GM18498 (cell line): ENCODE measurements around the gene CXCL1.
"Not testable (repeated sequence)": the region's sequence is repeated elsewhere in the genome, so short reads cannot be mapped to it uniquely, and the experiment has no call there.

Experiments used
- ATAC-seq: cut with Tn5 transposase; IDR thresholded peaks from one replicate; pipeline ENCODE4 v1.9.1; 2021; ENCODE audit warnings: mild to moderate bottlenecking, moderate library complexity; ENCODE audit not compliant: unreplicated experiment

Gene CXCL1

DNA sequence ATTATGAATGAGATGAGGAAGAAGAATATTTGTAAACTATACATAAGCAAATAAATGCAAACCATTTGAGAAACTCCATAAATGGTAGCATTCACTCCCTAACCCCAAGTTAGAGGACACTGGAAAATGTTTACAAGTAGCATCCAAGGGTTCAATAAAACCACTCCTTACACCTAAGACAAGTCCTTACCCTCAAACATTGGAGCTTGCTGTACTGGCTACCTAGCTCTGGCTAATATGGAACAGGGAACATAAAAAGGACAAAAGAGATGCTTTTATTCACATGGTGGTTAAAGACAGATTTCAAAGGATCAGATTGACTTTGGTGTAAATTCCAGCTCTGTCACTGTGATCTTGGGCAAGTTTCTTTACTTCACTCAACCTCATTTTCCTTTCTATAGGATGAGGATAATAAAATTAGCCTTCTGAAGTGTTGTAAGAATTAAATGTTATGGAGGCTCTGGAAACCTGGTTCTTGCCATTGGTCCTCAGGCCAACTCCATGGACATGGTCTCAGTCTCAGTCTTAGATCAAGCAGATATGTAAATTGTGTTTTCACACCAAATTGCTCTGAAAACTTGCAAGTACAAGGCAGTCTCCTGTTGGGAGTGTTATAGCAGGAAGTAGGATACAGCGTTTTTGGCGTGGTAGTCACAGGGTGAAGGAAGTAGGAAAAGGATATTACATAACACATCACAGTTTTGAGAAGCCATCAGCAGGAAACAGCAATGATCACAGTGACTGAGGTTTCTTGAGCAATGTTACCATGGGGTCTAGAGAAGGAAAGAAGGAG lies 3.3 kb downstream of the CXCL1 start:
- no peak for ATAC-seq

GRCh38 chr4:73874386-73874785 lies 5.2 kb downstream of the CXCL1 start:
- no peak for ATAC-seq

DNA sequence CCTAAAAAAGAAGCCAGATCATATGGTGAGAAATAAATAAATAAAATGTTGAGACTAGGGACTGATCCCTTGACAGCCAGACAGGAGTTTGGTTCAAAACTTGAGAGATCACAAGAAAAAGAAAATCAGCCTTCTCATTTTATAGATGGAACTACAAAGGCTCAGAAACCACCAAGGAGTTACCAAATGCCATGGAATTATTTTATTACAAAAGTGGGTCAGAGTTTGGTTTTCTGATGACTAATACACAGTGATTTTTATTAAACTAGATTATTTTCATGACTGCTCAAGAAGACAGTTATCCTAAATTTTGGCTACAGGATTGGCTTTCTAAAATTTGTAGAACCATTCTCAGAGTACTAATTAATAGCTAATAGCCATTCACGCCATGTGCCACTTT lies 6.2 kb downstream of the CXCL1 start:
- no peak for ATAC-seq

DNA sequence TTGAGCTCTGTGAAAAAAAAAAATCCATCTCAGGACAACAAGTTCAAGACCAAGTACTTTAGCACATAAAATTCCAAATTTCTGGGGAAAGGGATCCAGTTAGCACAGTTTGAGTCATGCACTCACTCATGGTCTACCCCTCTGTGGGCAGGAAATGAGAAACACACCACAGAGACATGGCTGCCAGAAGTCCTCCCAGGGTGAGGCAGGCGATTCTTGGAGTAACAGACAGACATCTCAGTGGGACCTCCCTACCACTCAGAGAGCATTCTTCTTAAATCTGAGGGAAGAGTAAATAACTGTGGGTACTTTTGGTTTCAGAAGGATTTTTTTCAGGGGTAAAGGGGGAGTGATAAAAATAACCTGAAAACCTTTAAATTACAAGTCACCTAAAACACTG lies 14.1 kb downstream of the CXCL1 start:
- ATAC-seq = peak; percentile 60

- ATAC-seq = no peak
These were observed 16.5 kb downstream of the CXCL1 start for GRCh38 chr4:73885574-73886267.

DNA sequence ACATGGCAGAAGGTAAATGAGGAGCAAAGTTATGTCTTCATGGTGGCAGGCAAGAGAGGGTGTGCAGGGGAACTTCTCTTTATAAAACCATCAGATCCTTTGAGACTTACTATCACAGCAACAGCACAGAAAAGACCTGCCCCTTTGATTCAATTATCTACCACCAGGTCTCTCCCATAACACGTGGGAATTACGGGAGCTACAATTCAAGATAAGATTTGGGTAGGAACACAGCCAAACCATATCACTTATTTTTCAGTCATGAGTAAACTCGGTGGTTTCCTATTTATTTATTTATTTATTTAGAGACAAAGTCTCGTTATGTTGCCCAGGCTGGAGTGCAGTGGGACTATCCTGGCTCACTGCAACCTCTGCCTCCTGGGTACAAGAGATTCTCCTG lies 22.1 kb downstream of the CXCL1 start:
- no peak for ATAC-seq

DNA sequence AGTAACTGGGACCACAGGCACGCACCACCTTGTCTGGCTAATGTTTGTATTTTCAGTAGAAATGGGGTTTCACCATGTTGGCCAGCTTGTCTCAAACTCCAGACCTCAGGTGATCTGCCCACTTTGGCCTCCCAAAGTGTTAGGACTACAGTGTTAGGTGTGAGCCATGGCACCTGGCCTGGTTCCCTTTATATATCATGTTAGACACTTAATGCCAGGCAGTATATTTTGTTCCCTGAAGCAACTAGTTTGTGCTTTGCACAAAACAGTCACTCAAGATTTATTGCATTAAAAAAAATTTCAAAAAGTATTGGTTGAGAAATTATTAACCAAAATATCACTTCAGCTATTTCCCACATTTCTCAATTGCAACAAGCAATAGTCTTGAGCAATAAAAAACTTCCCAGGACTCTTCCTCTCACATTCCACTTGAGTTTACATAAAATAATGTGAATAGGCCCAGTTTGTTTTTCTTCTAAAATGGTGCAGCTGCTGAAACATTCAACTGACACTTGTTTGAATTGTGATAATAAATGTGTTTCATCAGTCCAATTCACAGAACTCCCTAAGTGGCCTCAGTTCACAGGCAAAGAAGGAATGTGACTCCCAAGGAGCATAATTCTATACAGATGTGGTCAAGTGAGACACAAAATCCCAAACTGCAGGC lies 22.7 kb downstream of the CXCL1 start:
- no peak for ATAC-seq

DNA sequence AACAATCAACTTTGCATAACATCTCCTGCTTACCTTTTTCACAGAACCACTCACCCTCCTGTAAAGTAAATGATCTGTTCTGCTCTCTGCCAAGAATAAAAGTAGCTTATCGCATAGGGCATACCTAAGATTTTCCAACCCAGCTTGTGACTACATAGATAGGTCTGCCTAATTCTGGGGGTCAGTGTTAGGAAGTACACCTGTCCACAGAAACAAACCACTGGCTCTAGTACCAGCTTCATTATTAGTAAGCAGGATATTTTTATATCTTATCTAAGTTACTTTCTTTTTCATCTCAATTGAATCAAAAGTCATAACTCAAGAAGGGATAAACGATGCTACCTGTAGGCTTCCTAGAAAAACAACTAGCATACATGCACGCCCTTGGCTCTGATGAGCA lies 23.8 kb downstream of the CXCL1 start:
- ATAC-seq = no peak

DNA sequence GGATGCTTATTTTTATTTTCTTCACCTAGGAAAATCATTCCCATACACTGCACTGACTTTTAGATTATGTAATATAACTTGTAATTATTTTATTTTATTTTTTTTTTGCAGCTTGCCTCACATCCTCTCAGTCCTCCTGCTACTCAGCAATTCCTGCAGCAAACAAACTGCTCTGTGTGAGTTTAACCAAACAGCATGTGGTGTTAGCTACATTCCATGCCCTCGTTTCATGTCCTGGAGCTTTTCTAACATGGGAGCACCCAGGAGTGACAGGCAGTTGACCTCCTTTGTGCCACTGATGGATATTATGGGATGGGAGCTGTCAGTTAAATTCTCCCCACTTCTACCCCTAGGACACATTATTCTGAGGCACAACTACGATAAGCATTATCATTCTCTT lies 24.8 kb downstream of the CXCL1 start:
- no peak for ATAC-seq

GRCh38 chr4:73895201-73896175 lies 26.3 kb downstream of the CXCL1 start:
- ATAC-seq = no peak

DNA sequence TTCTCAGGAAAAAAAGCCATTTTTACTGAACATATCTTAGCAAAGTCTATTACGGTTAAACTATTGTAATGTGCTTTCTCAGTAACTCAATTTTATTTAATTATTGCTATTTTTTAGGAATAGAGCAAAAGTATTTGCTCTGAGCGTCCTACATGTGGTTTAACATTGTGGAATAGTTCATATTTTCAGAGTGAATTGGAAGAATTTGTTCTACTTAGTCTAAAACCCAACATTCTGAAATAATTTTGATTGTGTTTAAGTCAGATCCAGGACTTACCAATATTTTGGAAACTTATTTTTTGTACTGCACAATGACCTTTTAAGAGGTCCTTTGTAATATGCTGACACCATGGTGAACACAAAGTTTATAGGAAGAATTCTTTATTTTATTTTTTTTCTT lies 27.2 kb downstream of the CXCL1 start:
- no peak for ATAC-seq

DNA sequence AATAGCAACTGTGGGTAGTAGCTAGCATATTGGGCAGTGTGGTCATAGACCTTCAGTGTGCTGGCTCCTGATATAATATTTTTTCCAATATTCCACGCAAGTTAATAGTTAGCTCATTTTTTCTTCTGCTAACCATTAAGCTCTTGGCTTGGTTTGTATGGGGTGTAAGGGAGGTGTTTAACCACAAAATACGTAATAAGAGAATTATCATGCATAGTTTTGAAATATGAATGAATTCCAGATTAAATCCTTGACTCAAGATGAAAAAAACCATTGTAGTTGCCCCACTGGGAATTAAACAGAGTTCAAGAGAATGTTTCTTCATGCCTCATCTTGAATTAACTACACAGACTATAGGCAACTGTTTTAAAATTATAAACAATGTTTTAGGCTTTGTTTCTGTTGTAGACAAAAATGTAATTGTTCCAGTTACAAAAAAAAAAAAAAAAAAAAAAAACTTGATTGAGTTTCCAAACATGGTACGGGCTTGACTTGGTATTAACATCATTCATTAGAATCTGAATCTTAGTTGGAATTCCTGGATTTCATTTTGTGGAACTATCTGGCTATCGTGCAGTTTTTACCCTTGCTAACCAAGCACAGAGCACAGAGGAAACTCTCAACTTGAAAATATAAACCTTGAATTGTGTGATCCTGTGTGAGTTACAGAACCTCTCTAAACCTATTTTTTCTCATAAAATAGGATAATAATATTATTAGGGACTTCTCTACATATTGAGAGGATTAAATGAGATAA lies 28.4 kb downstream of the CXCL1 start:
- ATAC-seq = no peak

DNA sequence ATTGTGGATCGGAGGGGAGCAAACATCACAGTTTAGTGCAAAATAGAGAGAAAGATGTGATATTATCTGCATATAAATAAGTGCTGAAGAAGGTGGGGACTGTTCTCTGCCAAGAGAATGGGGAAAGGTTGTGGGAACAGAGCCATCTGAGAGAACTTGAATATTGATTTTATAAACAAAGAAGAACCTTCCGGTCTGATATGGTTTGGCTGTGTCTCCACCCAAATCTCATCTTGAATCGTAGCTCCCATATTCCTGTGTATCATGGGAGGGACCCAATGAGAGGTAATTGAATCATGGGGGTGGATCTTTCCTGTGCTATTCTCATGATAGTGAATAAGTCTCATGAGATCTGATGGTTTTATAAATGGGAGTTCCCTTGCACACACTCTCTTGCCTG lies 30.1 kb downstream of the CXCL1 start:
- ATAC-seq = not testable (repeated sequence)

- ATAC-seq = no peak
These were observed 31.8 kb downstream of the CXCL1 start for GRCh38 chr4:73901031-73901430.

DNA sequence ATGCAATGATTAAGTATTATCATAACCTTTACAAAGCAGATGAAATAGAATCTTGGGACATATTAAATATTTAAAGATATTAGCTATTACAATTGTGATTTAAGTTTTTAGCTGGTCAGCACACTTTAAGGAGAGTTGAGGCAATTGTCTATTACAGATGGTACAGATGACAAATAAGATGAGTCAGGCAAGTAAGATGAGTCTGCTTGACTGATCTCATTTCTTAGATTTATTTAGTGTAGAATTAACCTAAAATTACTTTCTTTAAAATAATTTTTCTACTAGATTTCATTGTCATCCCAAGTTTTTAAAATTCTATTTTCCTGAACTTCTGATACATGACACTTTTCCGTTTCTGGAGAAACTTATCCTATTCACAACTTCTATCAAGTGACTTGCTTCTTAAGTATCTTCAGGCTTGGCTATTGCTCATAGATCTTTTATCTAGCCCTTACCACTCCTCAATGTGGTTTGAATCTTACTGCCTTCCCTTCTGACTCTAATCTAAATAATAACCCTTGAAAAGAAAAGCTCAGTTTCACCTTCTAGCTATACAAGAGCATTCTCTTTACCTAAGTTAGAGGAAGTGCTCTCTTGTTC lies 32.9 kb downstream of the CXCL1 start:
- ATAC-seq = no peak

GRCh38 chr4:73902817-73903547 lies 33.8 kb downstream of the CXCL1 start:
- ATAC-seq = no peak

DNA sequence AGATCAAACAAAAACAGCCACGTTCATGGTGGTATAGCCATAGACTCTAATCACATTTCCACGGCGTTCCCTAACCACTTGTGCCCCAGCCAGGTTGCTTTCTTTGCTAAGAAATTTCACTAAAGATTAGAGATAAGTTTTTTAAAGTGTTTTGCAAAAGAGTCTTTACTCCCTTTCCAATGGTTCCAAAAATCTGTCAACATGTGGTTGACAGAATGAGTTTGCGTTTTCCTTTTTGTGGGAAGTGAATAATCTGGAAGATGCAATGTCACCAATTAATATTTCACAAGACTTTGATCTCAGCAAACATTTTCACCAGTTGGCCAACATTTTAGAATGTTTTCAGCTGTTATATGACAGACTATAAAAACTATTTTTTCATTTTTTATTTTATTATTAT lies 35.3 kb downstream of the CXCL1 start:
- no peak for ATAC-seq

DNA sequence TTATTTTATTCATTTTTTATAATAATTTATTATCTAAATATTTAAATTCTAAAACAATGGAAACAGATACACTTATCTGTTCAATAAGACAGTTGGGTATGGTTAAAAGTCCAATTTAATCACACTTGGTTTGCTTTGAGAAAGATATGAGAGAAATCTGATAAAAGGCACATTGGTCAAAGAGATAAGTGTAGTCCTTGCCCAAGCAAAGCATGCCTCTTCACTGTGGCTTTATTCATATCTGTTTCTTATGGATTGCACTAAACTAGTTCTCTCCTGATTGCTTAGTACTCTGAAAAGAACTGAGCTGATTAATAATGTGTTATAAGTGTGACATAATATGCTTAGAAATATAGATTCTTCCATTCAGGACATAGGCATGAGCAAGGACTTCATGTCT lies 39.8 kb downstream of the CXCL1 start:
- no peak for ATAC-seq

GRCh38 chr4:73911746-73912145 lies 42.6 kb downstream of the CXCL1 start:
- no peak for ATAC-seq
